GM19351 (cell line): ENCODE results near the gene RTEL1.

Experiments
- ATAC-seq: cut with Tn5 transposase; IDR thresholded peaks from one replicate; pipeline ENCODE4 v1.9.1; 2021; ENCODE audit warnings: mild to moderate bottlenecking, moderate library complexity; ENCODE audit not compliant: unreplicated experiment

The RTEL1 gene

GRCh38 chr20:63688228-63689045 lies 30.3 kb downstream of the RTEL1 start:
- ATAC-seq: no peak

- ATAC-seq: no peak
Measured at GRCh38 chr20:63689046-63690002, 31.2 kb downstream of the RTEL1 start.

GRCh38 chr20:63690003-63690897 lies 32.1 kb downstream of the RTEL1 start:
- ATAC-seq: no peak

- ATAC-seq: no peak
Measured at GRCh38 chr20:63690898-63691710, 33.0 kb downstream of the RTEL1 start.

- no peak for ATAC-seq
Measured at GRCh38 chr20:63691711-63692435, 33.8 kb downstream of the RTEL1 start.

- ATAC-seq: no peak
Measured at GRCh38 chr20:63692436-63693082, 34.4 kb downstream of the RTEL1 start.

GRCh38 chr20:63693083-63693732 lies 35.1 kb downstream of the RTEL1 start:
- no peak for ATAC-seq

DNA sequence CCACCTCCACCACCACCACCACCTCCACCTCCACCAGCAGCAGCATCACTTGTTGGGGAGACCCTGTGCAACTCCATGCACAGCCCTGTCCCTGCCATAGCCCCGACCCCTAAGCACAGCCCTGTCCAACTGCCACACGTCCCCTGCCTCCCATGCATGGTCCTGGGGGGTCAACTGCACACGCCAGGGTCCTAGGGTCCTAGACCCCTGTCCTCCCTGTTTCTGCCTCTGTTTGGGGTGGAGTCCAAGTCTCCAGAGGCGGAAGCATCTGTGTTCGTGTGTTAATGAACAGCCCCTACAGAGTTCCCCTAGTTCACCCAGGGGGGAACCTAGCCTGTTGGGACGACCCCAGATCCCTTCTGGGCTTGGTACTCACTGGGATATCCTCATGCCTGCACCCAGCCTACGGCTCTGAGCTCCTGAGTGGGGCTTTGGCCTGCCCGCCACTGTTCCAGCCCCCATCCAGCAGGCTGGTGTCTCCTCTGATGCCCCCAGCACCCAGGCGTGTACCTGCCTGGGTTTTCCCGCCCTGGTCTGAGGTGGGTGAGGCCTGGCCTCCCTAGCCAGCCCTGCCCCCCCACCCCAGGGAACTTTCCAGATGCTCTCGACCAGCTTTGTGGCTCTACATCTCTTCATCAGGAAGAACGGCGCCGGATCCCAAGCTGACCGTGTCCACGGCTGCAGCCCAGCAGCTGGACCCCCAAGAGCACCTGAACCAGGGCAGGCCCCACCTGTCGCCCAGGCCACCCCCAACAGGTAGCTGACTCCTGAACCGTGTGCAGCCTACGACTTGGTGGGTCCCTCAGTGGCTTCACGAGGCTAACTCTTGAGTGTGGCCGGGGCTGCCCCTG lies 35.8 kb downstream of the RTEL1 start:
- ATAC-seq: no peak

DNA sequence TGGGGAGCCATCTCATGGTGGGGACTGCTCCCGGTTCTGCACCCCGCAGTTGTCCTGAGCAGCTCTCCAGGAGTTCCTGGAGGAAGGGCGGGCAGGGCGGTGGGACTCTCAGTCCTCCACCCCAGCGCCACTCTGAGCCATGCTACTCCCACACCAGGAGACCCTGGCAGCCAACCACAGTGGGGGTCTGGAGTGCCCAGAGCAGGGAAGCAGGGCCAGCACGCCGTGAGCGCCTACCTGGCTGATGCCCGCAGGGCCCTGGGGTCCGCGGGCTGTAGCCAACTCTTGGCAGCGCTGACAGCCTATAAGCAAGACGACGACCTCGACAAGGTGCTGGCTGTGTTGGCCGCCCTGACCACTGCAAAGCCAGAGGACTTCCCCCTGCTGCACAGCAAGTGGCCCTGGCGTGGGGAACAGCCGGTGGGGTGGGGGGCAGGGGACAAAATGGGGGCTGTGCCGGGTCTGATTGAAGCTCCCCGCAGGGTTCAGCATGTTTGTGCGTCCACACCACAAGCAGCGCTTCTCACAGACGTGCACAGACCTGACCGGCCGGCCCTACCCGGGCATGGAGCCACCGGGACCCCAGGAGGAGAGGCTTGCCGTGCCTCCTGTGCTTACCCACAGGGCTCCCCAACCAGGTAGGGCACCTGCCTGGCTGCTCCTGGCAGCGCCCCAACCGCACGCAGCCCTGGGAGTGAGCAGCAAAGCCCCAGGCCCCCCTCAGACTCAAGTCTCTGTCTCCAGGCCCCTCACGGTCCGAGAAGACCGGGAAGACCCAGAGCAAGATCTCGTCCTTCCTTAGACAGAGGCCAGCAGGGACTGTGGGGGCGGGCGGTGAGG lies 36.7 kb downstream of the RTEL1 start:
- no peak for ATAC-seq

- no peak for ATAC-seq
Measured at GRCh38 chr20:63695424-63696305, 37.6 kb downstream of the RTEL1 start.

DNA sequence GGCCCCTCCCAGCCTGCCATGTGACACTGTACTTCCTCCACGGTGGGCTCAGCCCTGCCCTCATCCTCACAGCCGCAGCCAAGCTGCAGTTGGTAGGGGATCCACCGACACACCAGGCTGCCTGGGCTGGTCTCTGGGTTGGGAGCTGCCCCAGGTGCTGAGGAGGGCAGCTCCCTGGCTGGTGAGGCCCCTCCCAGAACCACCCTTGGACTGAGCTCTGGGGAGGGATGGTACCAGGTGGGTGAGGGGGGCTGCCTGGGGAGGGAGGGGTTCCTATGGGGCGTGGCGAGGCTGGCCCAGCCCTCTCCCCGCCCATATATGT lies 38.2 kb downstream of the RTEL1 start:
- ATAC-seq: no peak

DNA sequence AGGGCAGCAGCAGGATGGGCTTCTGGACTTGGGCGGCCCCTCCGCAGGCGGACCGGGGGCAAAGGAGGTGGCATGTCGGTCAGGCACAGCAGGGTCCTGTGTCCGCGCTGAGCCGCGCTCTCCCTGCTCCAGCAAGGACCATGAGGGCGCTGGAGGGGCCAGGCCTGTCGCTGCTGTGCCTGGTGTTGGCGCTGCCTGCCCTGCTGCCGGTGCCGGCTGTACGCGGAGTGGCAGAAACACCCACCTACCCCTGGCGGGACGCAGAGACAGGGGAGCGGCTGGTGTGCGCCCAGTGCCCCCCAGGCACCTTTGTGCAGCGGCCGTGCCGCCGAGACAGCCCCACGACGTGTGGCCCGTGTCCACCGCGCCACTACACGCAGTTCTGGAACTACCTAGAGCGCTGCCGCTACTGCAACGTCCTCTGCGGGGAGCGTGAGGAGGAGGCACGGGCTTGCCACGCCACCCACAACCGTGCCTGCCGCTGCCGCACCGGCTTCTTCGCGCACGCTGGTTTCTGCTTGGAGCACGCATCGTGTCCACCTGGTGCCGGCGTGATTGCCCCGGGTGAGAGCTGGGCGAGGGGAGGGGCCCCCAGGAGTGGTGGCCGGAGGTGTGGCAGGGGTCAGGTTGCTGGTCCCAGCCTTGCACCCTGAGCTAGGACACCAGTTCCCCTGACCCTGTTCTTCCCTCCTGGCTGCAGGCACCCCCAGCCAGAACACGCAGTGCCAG lies 38.7 kb downstream of the RTEL1 start, which contains the start of gene TNFRSF6B:
TNFRSF6B (plus strand) TSS at position 25 of the 729 bp plus-strand sequence; CDS start at position 141, 116 bp downstream.
- ATAC-seq: no peak

DNA sequence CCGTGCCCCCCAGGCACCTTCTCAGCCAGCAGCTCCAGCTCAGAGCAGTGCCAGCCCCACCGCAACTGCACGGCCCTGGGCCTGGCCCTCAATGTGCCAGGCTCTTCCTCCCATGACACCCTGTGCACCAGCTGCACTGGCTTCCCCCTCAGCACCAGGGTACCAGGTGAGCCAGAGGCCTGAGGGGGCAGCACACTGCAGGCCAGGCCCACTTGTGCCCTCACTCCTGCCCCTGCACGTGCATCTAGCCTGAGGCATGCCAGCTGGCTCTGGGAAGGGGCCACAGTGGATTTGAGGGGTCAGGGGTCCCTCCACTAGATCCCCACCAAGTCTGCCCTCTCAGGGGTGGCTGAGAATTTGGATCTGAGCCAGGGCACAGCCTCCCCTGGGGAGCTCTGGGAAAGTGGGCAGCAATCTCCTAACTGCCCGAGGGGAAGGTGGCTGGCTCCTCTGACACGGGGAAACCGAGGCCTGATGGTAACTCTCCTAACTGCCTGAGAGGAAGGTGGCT lies 39.3 kb downstream of the RTEL1 start:
- ATAC-seq: no peak

DNA sequence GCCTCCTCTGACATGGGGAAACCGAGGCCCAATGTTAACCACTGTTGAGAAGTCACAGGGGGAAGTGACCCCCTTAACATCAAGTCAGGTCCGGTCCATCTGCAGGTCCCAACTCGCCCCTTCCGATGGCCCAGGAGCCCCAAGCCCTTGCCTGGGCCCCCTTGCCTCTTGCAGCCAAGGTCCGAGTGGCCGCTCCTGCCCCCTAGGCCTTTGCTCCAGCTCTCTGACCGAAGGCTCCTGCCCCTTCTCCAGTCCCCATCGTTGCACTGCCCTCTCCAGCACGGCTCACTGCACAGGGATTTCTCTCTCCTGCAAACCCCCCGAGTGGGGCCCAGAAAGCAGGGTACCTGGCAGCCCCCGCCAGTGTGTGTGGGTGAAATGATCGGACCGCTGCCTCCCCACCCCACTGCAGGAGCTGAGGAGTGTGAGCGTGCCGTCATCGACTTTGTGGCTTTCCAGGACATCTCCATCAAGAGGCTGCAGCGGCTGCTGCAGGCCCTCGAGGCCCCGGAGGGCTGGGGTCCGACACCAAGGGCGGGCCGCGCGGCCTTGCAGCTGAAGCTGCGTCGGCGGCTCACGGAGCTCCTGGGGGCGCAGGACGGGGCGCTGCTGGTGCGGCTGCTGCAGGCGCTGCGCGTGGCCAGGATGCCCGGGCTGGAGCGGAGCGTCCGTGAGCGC lies 39.9 kb downstream of the RTEL1 start:
- no peak for ATAC-seq
